ENCODE results near the gene RAP1B.

Gene RAP1B

DNA sequence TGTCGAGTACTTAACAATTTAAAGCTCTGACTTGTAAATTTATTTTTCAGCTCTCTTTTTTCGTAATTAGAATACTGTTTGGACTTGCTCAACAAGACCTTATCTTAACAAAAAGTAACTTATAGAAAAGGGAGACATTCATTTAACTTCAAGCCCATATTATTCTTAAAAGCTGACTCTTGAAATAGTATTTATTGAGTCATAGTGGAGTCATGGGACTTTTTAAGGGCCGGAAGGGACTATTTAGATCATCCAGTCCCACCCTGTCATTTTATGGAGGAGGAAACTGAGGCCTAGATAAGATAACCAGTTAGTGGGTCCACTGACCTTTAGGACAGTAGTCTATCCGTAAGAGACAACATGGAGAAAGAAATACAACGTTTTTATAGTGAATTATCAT, 1.5 kb downstream of the RAP1B start:
- Histone ChIP-seq H3K9me3 (ENCODE audit: severe bottlenecking) (no peaks in the 10 kb centered on the region), H3K4me3 (ENCODE audit: low read depth, low read length) (peak overlapping the region; percentile 92), H3K36me3 (peaks cover 12% of the 10 kb centered on the region), H3K27me3 (ENCODE audit: insufficient read depth, low read depth, severe bottlenecking) (no peaks in the 10 kb centered on the region), H3K27ac (no peak overlapping the region)
- DNase-seq = no peak
- TF ChIP-seq, protein P1, sequence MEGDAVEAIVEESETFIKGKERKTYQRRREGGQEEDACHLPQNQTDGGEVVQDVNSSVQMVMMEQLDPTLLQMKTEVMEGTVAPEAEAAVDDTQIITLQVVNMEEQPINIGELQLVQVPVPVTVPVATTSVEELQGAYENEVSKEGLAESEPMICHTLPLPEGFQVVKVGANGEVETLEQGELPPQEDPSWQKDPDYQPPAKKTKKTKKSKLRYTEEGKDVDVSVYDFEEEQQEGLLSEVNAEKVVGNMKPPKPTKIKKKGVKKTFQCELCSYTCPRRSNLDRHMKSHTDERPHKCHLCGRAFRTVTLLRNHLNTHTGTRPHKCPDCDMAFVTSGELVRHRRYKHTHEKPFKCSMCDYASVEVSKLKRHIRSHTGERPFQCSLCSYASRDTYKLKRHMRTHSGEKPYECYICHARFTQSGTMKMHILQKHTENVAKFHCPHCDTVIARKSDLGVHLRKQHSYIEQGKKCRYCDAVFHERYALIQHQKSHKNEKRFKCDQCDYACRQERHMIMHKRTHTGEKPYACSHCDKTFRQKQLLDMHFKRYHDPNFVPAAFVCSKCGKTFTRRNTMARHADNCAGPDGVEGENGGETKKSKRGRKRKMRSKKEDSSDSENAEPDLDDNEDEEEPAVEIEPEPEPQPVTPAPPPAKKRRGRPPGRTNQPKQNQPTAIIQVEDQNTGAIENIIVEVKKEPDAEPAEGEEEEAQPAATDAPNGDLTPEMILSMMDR (IDR thresholded peaks at IDR 0.05; ENCODE audit: low read depth, low read length) = no peak

DNA sequence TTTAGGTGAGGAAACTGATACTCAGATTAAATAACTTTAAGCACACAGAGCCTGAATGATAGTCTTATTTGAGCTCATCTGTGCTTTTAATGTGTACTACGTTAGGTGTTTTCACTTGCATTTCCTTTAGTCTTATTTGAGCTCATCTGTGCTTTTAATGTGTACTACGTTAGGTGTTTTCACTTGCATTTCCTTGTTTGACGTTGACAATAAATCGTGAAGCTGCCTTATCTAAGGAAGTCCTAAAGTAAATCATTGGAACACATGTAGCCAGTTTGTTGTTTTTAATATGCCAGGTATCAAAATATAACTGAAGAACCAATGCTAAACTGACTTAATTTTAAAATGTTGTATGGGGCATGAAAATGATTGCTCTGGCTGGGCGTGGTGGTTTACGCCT, 2.0 kb downstream of the RAP1B start:
- TF ChIP-seq, protein P1 (IDR thresholded peaks at IDR 0.05; ENCODE audit: low read depth, low read length) = no peak
- DNase-seq = no peak
- H3K9me3 ChIP-seq (ENCODE audit: severe bottlenecking) = no peaks in the 10 kb centered on the region
- H3K4me3 ChIP-seq (ENCODE audit: low read depth, low read length) = no peak overlapping the region
- peaks cover 12% of the 10 kb centered on the region for H3K36me3 ChIP-seq
- H3K27ac ChIP-seq = no peak overlapping the region
- no peaks in the 10 kb centered on the region for H3K27me3 ChIP-seq (ENCODE audit: insufficient read depth, low read depth, severe bottlenecking)

DNA sequence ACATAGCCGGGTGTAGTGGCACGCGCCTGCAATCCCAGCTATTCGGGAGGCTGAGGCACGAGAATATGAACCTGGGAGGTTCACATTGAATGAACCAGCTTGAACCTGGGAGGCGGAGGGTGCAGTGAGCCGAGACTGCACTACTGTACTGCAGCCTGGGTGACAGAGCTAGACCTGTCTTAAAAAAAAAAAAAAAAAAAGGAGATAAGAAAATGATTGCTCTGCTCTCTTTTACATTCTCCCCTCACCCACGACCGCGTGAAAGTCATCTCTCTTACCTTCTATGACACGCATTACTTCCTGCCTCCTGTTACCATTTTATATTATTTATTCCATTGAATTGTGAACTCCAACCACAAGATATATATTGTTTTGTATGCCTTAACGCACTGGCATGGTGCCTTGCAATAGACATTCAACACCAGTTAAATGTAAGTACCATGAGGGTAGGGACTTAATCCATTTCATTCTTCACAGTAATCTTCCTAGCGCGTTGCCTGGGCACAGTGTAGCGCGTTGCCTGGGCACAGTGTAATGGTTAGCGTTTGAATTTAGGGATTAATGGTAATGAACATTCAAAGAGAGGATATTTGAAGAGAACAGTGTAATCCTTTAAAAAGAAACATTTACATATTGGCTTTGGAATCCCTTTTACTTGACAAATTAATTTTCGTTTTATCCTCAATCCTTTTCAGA, 2.7 kb downstream of the RAP1B start:
- TF ChIP-seq, protein P1 (IDR thresholded peaks at IDR 0.05; ENCODE audit: low read depth, low read length) = no peak
- Histone ChIP-seq H3K27me3 (ENCODE audit: insufficient read depth, low read depth, severe bottlenecking) (no peaks in the 10 kb centered on the region), H3K9me3 (ENCODE audit: severe bottlenecking) (no peaks in the 10 kb centered on the region), H3K4me3 (ENCODE audit: low read depth, low read length) (no peak overlapping the region), H3K36me3 (peaks cover 12% of the 10 kb centered on the region), H3K27ac (no peak overlapping the region)
- DNase-seq = no peak

GRCh38 chr12:68614105-68614679, 3.5 kb downstream of the RAP1B start:
- H3K4me3 ChIP-seq (ENCODE audit: low read depth, low read length) = no peak overlapping the region
- no peak for DNase-seq
- H3K27ac ChIP-seq = no peak overlapping the region
- H3K9me3 ChIP-seq (ENCODE audit: severe bottlenecking) = no peaks in the 10 kb centered on the region
- peaks cover 12% of the 10 kb centered on the region for H3K36me3 ChIP-seq
- no peaks in the 10 kb centered on the region for H3K27me3 ChIP-seq (ENCODE audit: insufficient read depth, low read depth, severe bottlenecking)
- TF ChIP-seq, protein P1 (IDR thresholded peaks at IDR 0.05; ENCODE audit: low read depth, low read length) = no peak

GRCh38 chr12:68614769-68615168, 4.1 kb downstream of the RAP1B start:
- DNase-seq = no peak
- no peaks in the 10 kb centered on the region for H3K9me3 ChIP-seq (ENCODE audit: severe bottlenecking)
- no peak overlapping the region for H3K4me3 ChIP-seq (ENCODE audit: low read depth, low read length)
- peaks cover 12% of the 10 kb centered on the region for H3K36me3 ChIP-seq
- no peak overlapping the region for H3K27ac ChIP-seq
- no peaks in the 10 kb centered on the region for H3K27me3 ChIP-seq (ENCODE audit: insufficient read depth, low read depth, severe bottlenecking)
- TF ChIP-seq, protein P1 (IDR thresholded peaks at IDR 0.05; ENCODE audit: low read depth, low read length) = no peak
